ENCODE results near the gene SLC18A3.

GRCh38 chr10:49613882-49614241 lies 3.8 kb downstream of the SLC18A3 start, which contains the start of gene CHAT:
- TF ChIP-seq CTCF (conservative IDR thresholded peaks at IDR 0.05; ENCODE audit: low read depth, low read length) (no peak), EZH2phosphoT487 (IDR thresholded peaks at IDR 0.05; ENCODE audit: borderline replicate concordance, low read length) (no peak), EZH2 (IDR thresholded peaks at IDR 0.05; ENCODE audit: low read length, unreplicated experiment) (no peak)

Measured in PC-3 (cell line).